Tibial nerve (tissue), 4 donors: ENCODE measurements around the gene SPATA16. TPM values are rescaled to one million over a fixed set of nuclear protein-coding genes. Genes with fewer than 3 reads are reported as not detected.
"Not testable (repeated sequence)": the region's sequence is repeated elsewhere in the genome, so short reads cannot be mapped to it uniquely, and the experiment has no call there.

Experiments used
- DNase-seq, 2 donors: peaks; one replicate each; pipeline ENCODE4 v3.0.0-alpha.2; 2019; ENCODE audit warnings: low spot score in 2 of 2
- H3K27ac ChIP-seq, 4 donors: fragments of 200-600 bp; sonication (generic) in 3 of 4; one replicate each; pipeline ENCODE4 v1.5.1; 2017 to 2019; ENCODE audit warnings: mild to moderate bottlenecking in 1 of 4
- H3K27me3 ChIP-seq, 2 donors: fragments of 200-600 bp; sonication (generic) in 1 of 2; one replicate each; pipeline versions ENCODE4 v1.5.1 to v1.6.0; 2017 to 2019
- H3K36me3 ChIP-seq, 3 donors: fragments of 200-600 bp; sonication (generic); one replicate each; pipeline ENCODE4 v1.5.1; 2018 to 2019
- H3K4me1 ChIP-seq, 4 donors: fragments of 200-600 bp; sonication (generic) in 3 of 4; one replicate each; pipeline ENCODE4 v1.5.1; 2017 to 2019
- H3K4me3 ChIP-seq, 4 donors: fragments of 200-600 bp; sonication (generic) in 3 of 4; one replicate each; pipeline ENCODE4 v1.5.1; 2017 to 2019; ENCODE audit warnings: mild to moderate bottlenecking in 1 of 4, moderate library complexity in 1 of 4
- H3K9me3 ChIP-seq, 4 donors: fragments of 200-600 bp; sonication (generic) in 3 of 4; one replicate each; pipeline ENCODE4 v1.5.1; 2017 to 2019
- CTCF ChIP-seq, 5 experiments: fragments of 200-600 bp in 3 of 5; fragments of 450-650 bp in 2 of 5; sonication (generic) in 3 of 5; IDR thresholded peaks; one replicate each; pipeline ENCODE4 v1.5.1; 2016 to 2019; ENCODE audit warnings: antibody characterized with exemption in 5 of 5, mild to moderate bottlenecking in 3 of 5, moderate library complexity in 2 of 5
- EP300 ChIP-seq, 2 donors: sonication (generic); formaldehyde crosslinking; IDR thresholded peaks; one replicate each; pipeline ENCODE4 v1.6.1; 2017; ENCODE audit warnings: antibody characterized with exemption in 2 of 2, mild to moderate bottlenecking in 1 of 2
- POLR2A ChIP-seq, 2 donors: fragments of 450-650 bp; IDR thresholded peaks; one replicate each; pipeline ENCODE4 v1.6.1; 2017; ENCODE audit warnings: antibody characterized with exemption in 2 of 2, mild to moderate bottlenecking in 2 of 2, moderate library complexity in 2 of 2
- WGBS, 2 donors: methylation state at CpG; one replicate each; pipeline ENCODE4 v1.1.5; 2018; 5-methylcytosine and 5-hydroxymethylcytosine counted together
- total RNA-seq, 4 donors: library from RNA; depleted of rRNA; stranded (reverse); fragments of >200 nt; gene quantifications; one replicate each; pipeline ENCODE4 v1.1.0, GENCODE V29; 2016

The SPATA16 gene
- total RNA-seq, 4 donors from 2014 or later = not detected

DNA sequence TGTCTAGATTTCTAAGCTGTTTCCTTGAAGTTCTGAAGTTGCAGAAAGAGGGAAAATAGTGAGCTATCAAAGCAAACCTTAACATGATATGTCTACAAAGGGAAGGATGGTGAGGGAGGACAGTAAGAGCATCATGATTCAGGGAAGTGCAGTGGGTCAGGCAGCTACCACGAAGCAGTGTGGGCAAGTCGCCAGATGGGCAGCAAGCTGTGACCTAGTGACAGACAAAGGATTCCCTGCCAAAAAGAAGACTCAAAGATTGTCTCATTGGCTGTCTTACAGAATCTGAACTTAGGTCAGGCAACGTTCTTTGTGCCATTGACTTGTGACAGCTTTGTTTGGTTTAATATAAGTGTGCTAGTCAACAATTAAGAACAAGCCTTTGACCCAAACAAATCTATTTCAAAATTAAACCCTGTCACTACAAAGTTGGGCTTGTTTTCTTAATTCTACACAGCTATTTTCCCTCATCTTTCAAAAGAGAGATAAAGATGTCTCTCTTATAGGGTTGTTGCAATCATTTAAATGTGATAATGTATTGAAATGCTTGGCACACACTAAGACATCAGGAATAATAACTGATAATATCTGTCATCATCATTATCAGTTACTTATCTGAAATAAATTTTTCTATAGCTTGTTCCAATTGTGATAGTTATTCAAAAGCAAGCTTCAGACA lies 237.3 kb downstream of the SPATA16 start:
- TF ChIP-seq POLR2A (IDR thresholded peaks at IDR 0.05) (no peak), CTCF (IDR thresholded peaks at IDR 0.05) (no peak), EP300 (IDR thresholded peaks at IDR 0.05) (no peak)
- Histone ChIP-seq H3K9me3 (peaks cover 0 to 3% (median 0%) of the 10 kb centered on the region in 4 donors), H3K4me3 (no peak overlapping the region), H3K4me1 (no peaks in the 10 kb centered on the region), H3K27ac (no peak overlapping the region), H3K36me3 (no peaks in the 10 kb centered on the region), H3K27me3 (no peaks in the 10 kb centered on the region)
- 33 to 43% methylated on average over 3 of the region's 3 CpGs for WGBS, 2 donors
- DNase-seq = no peak

- TF ChIP-seq EP300 (IDR thresholded peaks at IDR 0.05) = no peak
- no peak for TF ChIP-seq POLR2A (IDR thresholded peaks at IDR 0.05)
- TF ChIP-seq CTCF (IDR thresholded peaks at IDR 0.05) = no peak
- Histone ChIP-seq H3K4me3 (no peak overlapping the region), H3K27ac (no peak overlapping the region), H3K4me1 (no peaks in the 10 kb centered on the region), H3K27me3 (no peaks in the 10 kb centered on the region), H3K36me3 (no peaks in the 10 kb centered on the region), H3K9me3 (peaks cover 0 to 2% (median 0%) of the 10 kb centered on the region in 4 donors)
- 13 to 18% methylated on average over 2 of the region's 2 CpGs for WGBS, 2 donors
- DNase-seq = no peak
Observed at GRCh38 chr3:172892158-172892557, 248.9 kb downstream of the SPATA16 start.

GRCh38 chr3:172885704-172886103 lies 255.3 kb downstream of the SPATA16 start:
- peaks cover 0 to 4% (median 0%) of the 10 kb centered on the region in 4 donors for H3K9me3 ChIP-seq
- no peak overlapping the region for H3K4me3 ChIP-seq
- H3K4me1 ChIP-seq = no peaks in the 10 kb centered on the region
- no peaks in the 10 kb centered on the region for H3K36me3 ChIP-seq
- DNase-seq = no peak
- no peaks in the 10 kb centered on the region for H3K27me3 ChIP-seq
- no peak overlapping the region for H3K27ac ChIP-seq
- TF ChIP-seq POLR2A (IDR thresholded peaks at IDR 0.05) = no peak
- 64 to 66% methylated on average over 2 of the region's 2 CpGs for WGBS, 2 donors

DNA sequence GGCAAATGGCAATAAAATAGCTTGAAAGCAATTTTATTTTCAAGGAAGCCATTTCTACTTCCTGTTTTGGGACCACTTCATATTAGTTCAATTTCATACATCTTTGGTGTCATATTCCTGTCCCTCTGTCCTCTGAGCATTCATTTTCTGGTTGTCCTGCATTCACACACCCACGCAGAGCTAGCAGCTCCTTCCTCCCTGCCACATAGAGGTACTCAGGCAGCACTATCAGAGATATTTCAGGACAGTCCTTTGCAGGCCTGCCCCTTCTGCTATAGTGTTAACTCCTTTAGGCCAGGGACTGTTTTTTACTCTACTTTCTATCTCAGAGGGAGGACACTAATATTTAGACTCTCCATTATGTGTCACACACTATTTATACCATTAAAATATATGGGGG lies 258.5 kb downstream of the SPATA16 start:
- H3K27me3 ChIP-seq = no peaks in the 10 kb centered on the region
- WGBS, 2 donors = 50 to 59% methylated on average over 1 of the region's 1 CpG
- no peak overlapping the region for H3K27ac ChIP-seq
- H3K9me3 ChIP-seq = peaks cover 0 to 16% (median 0%) of the 10 kb centered on the region in 4 donors
- no peak for DNase-seq
- H3K36me3 ChIP-seq = no peaks in the 10 kb centered on the region
- TF ChIP-seq CTCF (IDR thresholded peaks at IDR 0.05) (no peak), POLR2A (IDR thresholded peaks at IDR 0.05) (no peak), EP300 (IDR thresholded peaks at IDR 0.05) (no peak)
- H3K4me1 ChIP-seq = no peaks in the 10 kb centered on the region
- H3K4me3 ChIP-seq = no peak overlapping the region

DNA sequence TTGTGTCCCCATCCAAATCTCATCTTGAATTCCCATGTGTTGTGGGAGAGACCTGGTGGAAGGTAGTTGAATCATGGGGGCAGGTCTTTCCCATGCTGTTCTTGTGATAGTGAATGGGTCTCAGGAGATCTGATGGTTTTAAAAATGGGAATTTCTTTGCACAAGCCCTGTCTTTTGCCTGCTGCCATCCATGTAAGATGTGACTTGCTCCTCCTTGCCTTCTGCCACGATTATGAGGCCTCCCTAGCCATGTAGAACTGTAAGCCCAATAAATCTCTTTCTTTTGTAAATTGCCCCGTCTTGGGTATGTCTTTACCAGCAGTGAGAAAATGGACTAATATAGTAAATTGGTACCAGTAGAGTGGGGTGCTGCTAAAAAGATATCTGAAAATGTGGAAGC lies 261.7 kb downstream of the SPATA16 start:
- not testable (repeated sequence) for DNase-seq, H3K4me1 ChIP-seq, H3K27me3 ChIP-seq, H3K36me3 ChIP-seq, H3K4me3 ChIP-seq, H3K27ac ChIP-seq
- peaks cover 0 to 16% (median 0%) of the 10 kb centered on the region in 4 donors for H3K9me3 ChIP-seq
- 79 to 82% methylated on average over 2 of the region's 2 CpGs for WGBS, 2 donors

GRCh38 chr3:172877011-172877410 lies 264.0 kb downstream of the SPATA16 start:
- Histone ChIP-seq H3K9me3 (peaks cover 0 to 16% (median 0%) of the 10 kb centered on the region in 4 donors), H3K4me3 (no peak overlapping the region), H3K27ac (peak overlapping the region in 1 of 4 donors; percentile 20), H3K4me1 (peaks cover 0 to 7% (median 0%) of the 10 kb centered on the region in 4 donors), H3K36me3 (no peaks in the 10 kb centered on the region), H3K27me3 (no peaks in the 10 kb centered on the region)
- no peak for TF ChIP-seq CTCF (IDR thresholded peaks at IDR 0.05)
- no peak for TF ChIP-seq POLR2A (IDR thresholded peaks at IDR 0.05)
- no peak for TF ChIP-seq EP300 (IDR thresholded peaks at IDR 0.05)
- 35 to 37% methylated on average over 4 of the region's 4 CpGs for WGBS, 2 donors
- no peak for DNase-seq
